K562 (cell line): ENCODE data around the gene LUM. TPM values are rescaled to one million over a fixed set of nuclear protein-coding genes. Genes with fewer than 3 reads are reported as not detected.

Experiments used
- ATAC-seq: fragments of 200-7000 bp; cut with Tn5 transposase; 3 replicates; pipeline ENCODE4 v1.9.1; 2020; ENCODE audit warnings: moderate library complexity
- BruUV-seq: library from RNA; stranded (reverse); fragments of 400-500 nt; replicated peaks from 2 replicates; lab custom pipeline; 2021; lab: Mats Ljungman, UMichigan
- CTCF ChIA-PET: fragments of 300-600 bp; formaldehyde crosslinking; extraction: SDS; loops from one replicate; lab custom pipeline; 2021; ENCODE audit warnings: low intra/inter-chr PET ratio; lab: Yijun Ruan, JAX
- POLR2A ChIA-PET: fragments of 300-600, 350-650 bp; sonication (Branson Sonifier 250); formaldehyde crosslinking; extraction: SDS; loops from one replicate; lab custom pipeline; 2021; ENCODE audit warnings: antibody characterized with exemption, inconsistent platforms; lab: Yijun Ruan, JAX
- DNase-seq, 4 experiments: peaks; one replicate each; pipeline versions ENCODE4 v3.0.0 to v3.0.0-alpha.2; 2011 to 2018; ENCODE audit warnings: low spot score in 3 of 4, mixed read lengths in 3 of 4; ENCODE audit errors: extremely low read depth in 1 of 4
- FAIRE-seq: peaks from 2 replicates; lab custom pipeline; 2011; peaks lifted over from hg19 to GRCh38; lab: Jason Lieb, UNC
- H2AFZ ChIP-seq: 2 replicates; pipeline ENCODE4 v1.6.0; 2011; ENCODE audit warnings: low read depth, low read length, control low read depth, inconsistent platforms
- H3K27ac ChIP-seq: fragments of 200-600 bp; 3 replicates; pipeline ENCODE4 v1.8.0; 2011; ENCODE audit warnings: low read depth, mild to moderate bottlenecking, control low read depth, inconsistent platforms, low read length, moderate library complexity, mixed read lengths; ENCODE audit errors: extremely low read depth
- H3K27me3 ChIP-seq, 2 experiments: fragments of 300-600 bp in 1 of 2; 2 replicates in 1 of 2; 3 replicates in 1 of 2; pipeline versions ENCODE4 v1.6.0 to v1.8.0; 2011; ENCODE audit warnings: inconsistent platforms in 2 of 2, low read length in 2 of 2, mild to moderate bottlenecking in 1 of 2, mixed read lengths in 1 of 2, moderate library complexity in 1 of 2; ENCODE audit not compliant: control insufficient read depth in 2 of 2, insufficient read depth in 2 of 2
- H3K36me3 ChIP-seq: fragments of 300-600 bp; 3 replicates; pipeline ENCODE4 v1.8.0; 2011; ENCODE audit warnings: mild to moderate bottlenecking, low read length, inconsistent platforms; ENCODE audit not compliant: control insufficient read depth, insufficient read depth
- H3K4me1 ChIP-seq, 2 experiments: fragments of 200-600 bp in 1 of 2; replicated peaks in 1 of 2; 2 replicates in 1 of 2; 3 replicates in 1 of 2; pipeline versions ENCODE4 v1.5.1 to v1.8.0; 2011; ENCODE audit warnings: inconsistent platforms in 2 of 2, low read length in 2 of 2, mild to moderate bottlenecking in 1 of 2, mixed read lengths in 1 of 2, moderate library complexity in 1 of 2; ENCODE audit not compliant: control insufficient read depth in 2 of 2, insufficient read depth in 2 of 2
- H3K4me2 ChIP-seq: 2 replicates; pipeline ENCODE4 v1.6.1; 2011; ENCODE audit warnings: low read length, control low read depth, inconsistent platforms, mixed read lengths; ENCODE audit not compliant: insufficient read depth
- H3K4me3 ChIP-seq: fragments of 200-600 bp; sonication (generic), shearing (Covaris generic); 2 replicates; pipeline ENCODE4 v1.5.1; 2016; ENCODE audit warnings: control low read depth, inconsistent platforms
- H3K79me2 ChIP-seq: fragments of 200-600 bp; 3 replicates; pipeline ENCODE4 v1.8.0; 2011; ENCODE audit warnings: low read length, inconsistent platforms; ENCODE audit not compliant: control insufficient read depth, insufficient read depth
- H3K9ac ChIP-seq, 2 experiments: 2 replicates each; pipeline versions ENCODE4 v1.6.0 to v1.6.1; 2011; ENCODE audit warnings: low read depth in 2 of 2, low read length in 2 of 2, control low read depth in 1 of 2, inconsistent platforms in 1 of 2, mild to moderate bottlenecking in 1 of 2, mixed read lengths in 1 of 2; ENCODE audit not compliant: insufficient read depth in 1 of 2
- H3K9me1 ChIP-seq: one replicate; pipeline ENCODE4 v1.6.0; 2011; ENCODE audit warnings: inconsistent platforms, mild to moderate bottlenecking, low read length, moderate library complexity; ENCODE audit not compliant: control insufficient read depth, insufficient read depth
- H3K9me3 ChIP-seq: replicated peaks from 2 replicates; pipeline ENCODE4 v1.5.1; 2011; ENCODE audit warnings: low read depth, low read length, inconsistent platforms; ENCODE audit not compliant: control insufficient read depth, insufficient read depth
- H4K20me1 ChIP-seq: replicated peaks from 2 replicates; pipeline ENCODE4 v1.6.1; 2011; ENCODE audit warnings: low read length, inconsistent platforms, mixed read lengths; ENCODE audit not compliant: control insufficient read depth, insufficient read depth
- CAMTA2 ChIP-seq: fragments of 250-450 bp; sonication (Bioruptor Pico); conservative IDR thresholded peaks from 2 replicates; pipeline ENCODE4 v1.5.1; 2022
- CXXC5 ChIP-seq: fragments of 250-450 bp; sonication (Bioruptor Pico); IDR thresholded peaks from 2 replicates; pipeline ENCODE4 v1.8.0; 2022; ENCODE audit warnings: inconsistent platforms, mild to moderate bottlenecking, moderate library complexity
- KAT7 ChIP-seq: sonication (generic); formaldehyde crosslinking; IDR thresholded peaks from 2 replicates; pipeline ENCODE4 v1.8.0; 2022; ENCODE audit warnings: missing genetic modification reagents, mild to moderate bottlenecking, borderline replicate concordance
- MAFK ChIP-seq: IDR thresholded peaks from 2 replicates; pipeline ENCODE4 v1.6.1; 2011; ENCODE audit warnings: low read length, improper control_type of control experiment
- NCOR1 ChIP-seq: fragments of 450-650 bp; IDR thresholded peaks from 2 replicates; pipeline ENCODE4 v1.6.1; 2016; ENCODE audit warnings: mild to moderate bottlenecking, moderate library complexity
- NUFIP1 ChIP-seq: fragments of 450-650 bp; IDR thresholded peaks from 2 replicates; pipeline ENCODE4 v1.6.1; 2018; ENCODE audit not compliant: partially characterized antibody
- TFAM ChIP-seq: fragments of 250-450 bp; sonication (Bioruptor Pico); conservative IDR thresholded peaks from 2 replicates; pipeline ENCODE4 v1.5.0; 2021; ENCODE audit warnings: mild to moderate bottlenecking, moderate library complexity
- ZNF175 ChIP-seq: fragments of 200-800 bp; sonication (Bioruptor generic); IDR thresholded peaks from 2 replicates; pipeline ENCODE4 v1.6.1; 2016; ENCODE audit warnings: low read depth, mild to moderate bottlenecking, missing genetic modification characterization, missing compliant biosample characterization
- ZNF263 ChIP-seq: sonication (generic); formaldehyde crosslinking; IDR thresholded peaks from 2 replicates; pipeline ENCODE4 v1.8.0; 2022; ENCODE audit warnings: mild to moderate bottlenecking, missing genetic modification reagents, borderline replicate concordance
- ZNF717 ChIP-seq: fragments of 250-450 bp; sonication (Bioruptor Pico); IDR thresholded peaks from 2 replicates; pipeline ENCODE4 v1.5.0; 2021
- WGBS: fragments of 100-300 bp; shearing (Covaris generic); methylation state at CpG from one replicate; pipeline ENCODE4 v1.1.6; 2016; ENCODE audit warnings: low coverage, mixed read lengths; ENCODE audit not compliant: insufficient coverage; ENCODE audit errors: missing lambda C conversion rate; 5-methylcytosine and 5-hydroxymethylcytosine counted together
- in situ Hi-C: fragments of 300-500 bp; cut with MboI; formaldehyde crosslinking; loops from 4 replicates; pipeline ENCODE4 v1.15.0; 2018; ENCODE audit warnings: inconsistent platforms, mixed read lengths
- intact Hi-C: fragments of 100-400 bp; cut with micrococcal nuclease; formaldehyde crosslinking; loops from 2 replicates; pipeline ENCODE4 v1.14.2; 2022
- polyA plus RNA-seq, 8 experiments: library from polyadenylated mRNA; depleted of rRNA in 4 of 8; stranded (reverse) in 5 of 8; unstranded in 3 of 8; fragments of >200 nt; fragmentation: Nextera tagmentation in 2 of 8; fragmentation: Illumina TruSeq in 1 of 8; extraction: Ambion mirVana in 2 of 8; extraction: Trizol in 1 of 8; gene quantifications; 2 replicates each; pipeline versions ENCODE4 v1.2.1 to v1.2.3, GENCODE V29; 2011 to 2014; ENCODE audit warnings: inconsistent platforms in 1 of 8, missing spikeins in 1 of 8
- total RNA-seq, 7 experiments: library from RNA; depleted of rRNA in 6 of 7; stranded (reverse); fragments of >200 nt in 6 of 7; fragmentation: Illumina TruSeq in 2 of 7; extraction: Trizol in 2 of 7; gene quantifications; 2 replicates each; pipeline versions ENCODE4 v1.2.1 to v1.2.3, GENCODE V29; 2011 to 2021; ENCODE audit warnings: low replicate concordance in 1 of 7
- TF ChIP-seq, protein P1 (sequence below): fragments of 450-650 bp; conservative IDR thresholded peaks from 2 replicates; pipeline ENCODE4 v1.6.1; 2016; ENCODE audit warnings: missing genetic modification characterization, low read depth, mild to moderate bottlenecking, control low read depth, missing compliant biosample characterization
- TF ChIP-seq, protein P2 (sequence below): sonication (generic); formaldehyde crosslinking; IDR thresholded peaks from 2 replicates; pipeline ENCODE4 v1.8.0; 2022; ENCODE audit warnings: mild to moderate bottlenecking, missing genetic modification reagents, borderline replicate concordance
- TF ChIP-seq, protein P3 (sequence below): fragments of 250-450 bp; sonication (Bioruptor Pico); IDR thresholded peaks from 2 replicates; pipeline ENCODE4 v1.5.0; 2021

Gene LUM
- total and polyA plus RNA-seq, 9 of the 15 experiments (the other 6 are each of a cell fraction or from before 2014, with no cell fraction given): 0.40 TPM; not detected in 8

DNA sequence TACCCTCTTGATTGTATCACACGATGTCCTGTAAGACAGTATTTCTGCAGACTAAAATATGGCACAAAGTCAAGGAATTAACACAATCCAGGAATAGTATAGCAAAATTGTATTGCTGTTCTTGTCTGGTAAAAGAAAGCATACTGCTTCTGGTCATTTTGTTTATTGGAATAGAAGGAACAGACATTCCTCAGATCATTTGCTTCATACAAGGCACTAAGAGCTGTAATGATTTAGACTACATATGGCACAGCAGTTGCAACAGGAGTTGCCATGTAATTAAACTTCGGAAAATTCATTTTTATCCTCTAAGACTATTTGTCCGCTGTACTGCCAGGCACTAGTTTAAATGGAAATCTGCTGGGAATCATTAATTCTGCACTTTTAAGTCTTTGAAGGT, 45.9 kb downstream of the LUM start:
- Histone ChIP-seq H3K9me1 (no peaks in the 10 kb centered on the region), H4K20me1 (no peaks in the 10 kb centered on the region), H3K4me1 (no peaks in the 10 kb centered on the region), H3K36me3 (no peaks in the 10 kb centered on the region), H3K9ac (no peak overlapping the region), H2AFZ (no peak overlapping the region), H3K79me2 (no peaks in the 10 kb centered on the region), H3K9me3 (no peaks in the 10 kb centered on the region), H3K4me2 (no peak overlapping the region), H3K27ac (no peak overlapping the region), H3K27me3 (no peaks in the 10 kb centered on the region), H3K4me3 (no peak overlapping the region)
- in situ Hi-C loops (no loop called here), intact Hi-C loops (no loop called here)
- DNase-seq (no peak), ATAC-seq (no peak), FAIRE-seq (no peak)
- CTCF ChIA-PET: no interaction called here
- 0% methylated on average over 3 of the region's 3 CpGs for WGBS
- POLR2A ChIA-PET: interaction anchor here (0.6 to 1.8 kb wide), 2 partner anchors 10 to 73 kb away, joined by 3 to 4 read pairs; no protein-coding TSS in a partner anchor
- BruUV-seq: no TSS peak
- no peak for TF ChIP-seq ZNF175 (CRISPR knock-in tag)
- no peak for TF ChIP-seq KAT7 (CRISPR knock-in tag)
- no peak for TF ChIP-seq MAFK
- TF ChIP-seq NCOR1: no peak
- no peak for TF ChIP-seq TFAM
- no peak for TF ChIP-seq NUFIP1
- no peak for TF ChIP-seq CXXC5
- TF ChIP-seq ZNF717 (CRISPR knock-in tag): no peak
- no peak for TF ChIP-seq ZNF263
- TF ChIP-seq, protein P1, sequence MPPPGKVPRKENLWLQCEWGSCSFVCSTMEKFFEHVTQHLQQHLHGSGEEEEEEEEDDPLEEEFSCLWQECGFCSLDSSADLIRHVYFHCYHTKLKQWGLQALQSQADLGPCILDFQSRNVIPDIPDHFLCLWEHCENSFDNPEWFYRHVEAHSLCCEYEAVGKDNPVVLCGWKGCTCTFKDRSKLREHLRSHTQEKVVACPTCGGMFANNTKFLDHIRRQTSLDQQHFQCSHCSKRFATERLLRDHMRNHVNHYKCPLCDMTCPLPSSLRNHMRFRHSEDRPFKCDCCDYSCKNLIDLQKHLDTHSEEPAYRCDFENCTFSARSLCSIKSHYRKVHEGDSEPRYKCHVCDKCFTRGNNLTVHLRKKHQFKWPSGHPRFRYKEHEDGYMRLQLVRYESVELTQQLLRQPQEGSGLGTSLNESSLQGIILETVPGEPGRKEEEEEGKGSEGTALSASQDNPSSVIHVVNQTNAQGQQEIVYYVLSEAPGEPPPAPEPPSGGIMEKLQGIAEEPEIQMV: no peak
- TF ChIP-seq, protein P2, sequence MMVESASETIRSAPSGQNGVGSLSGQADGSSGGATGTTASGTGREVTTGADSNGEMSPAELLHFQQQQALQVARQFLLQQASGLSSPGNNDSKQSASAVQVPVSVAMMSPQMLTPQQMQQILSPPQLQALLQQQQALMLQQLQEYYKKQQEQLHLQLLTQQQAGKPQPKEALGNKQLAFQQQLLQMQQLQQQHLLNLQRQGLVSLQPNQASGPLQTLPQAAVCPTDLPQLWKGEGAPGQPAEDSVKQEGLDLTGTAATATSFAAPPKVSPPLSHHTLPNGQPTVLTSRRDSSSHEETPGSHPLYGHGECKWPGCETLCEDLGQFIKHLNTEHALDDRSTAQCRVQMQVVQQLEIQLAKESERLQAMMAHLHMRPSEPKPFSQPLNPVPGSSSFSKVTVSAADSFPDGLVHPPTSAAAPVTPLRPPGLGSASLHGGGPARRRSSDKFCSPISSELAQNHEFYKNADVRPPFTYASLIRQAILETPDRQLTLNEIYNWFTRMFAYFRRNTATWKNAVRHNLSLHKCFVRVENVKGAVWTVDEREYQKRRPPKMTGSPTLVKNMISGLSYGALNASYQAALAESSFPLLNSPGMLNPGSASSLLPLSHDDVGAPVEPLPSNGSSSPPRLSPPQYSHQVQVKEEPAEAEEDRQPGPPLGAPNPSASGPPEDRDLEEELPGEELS (CRISPR knock-in tag): no peak
- no peak for TF ChIP-seq CAMTA2 (CRISPR knock-in tag)
- TF ChIP-seq, protein P3, sequence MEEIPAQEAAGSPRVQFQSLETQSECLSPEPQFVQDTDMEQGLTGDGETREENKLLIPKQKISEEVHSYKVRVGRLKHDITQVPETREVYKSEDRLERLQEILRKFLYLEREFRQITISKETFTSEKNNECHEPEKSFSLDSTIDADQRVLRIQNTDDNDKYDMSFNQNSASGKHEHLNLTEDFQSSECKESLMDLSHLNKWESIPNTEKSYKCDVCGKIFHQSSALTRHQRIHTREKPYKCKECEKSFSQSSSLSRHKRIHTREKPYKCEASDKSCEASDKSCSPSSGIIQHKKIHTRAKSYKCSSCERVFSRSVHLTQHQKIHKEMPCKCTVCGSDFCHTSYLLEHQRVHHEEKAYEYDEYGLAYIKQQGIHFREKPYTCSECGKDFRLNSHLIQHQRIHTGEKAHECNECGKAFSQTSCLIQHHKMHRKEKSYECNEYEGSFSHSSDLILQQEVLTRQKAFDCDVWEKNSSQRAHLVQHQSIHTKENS (CRISPR knock-in tag): no peak
